ENCODE measurements around the gene CCDC9. TPM values are rescaled to one million over a fixed set of nuclear protein-coding genes. Genes with fewer than 3 reads are reported as not detected.
A peak's percentile ranks its signal among the peaks of the same experiment; 100 is the strongest.

Gene CCDC9
- total RNA-seq, result 3.3 and 4.6 TPM in 2 replicates

- peak; percentile 95 to 99 for DNase-seq (ENCODE audit: low read depth in 2 of 2)
Observed at GRCh38 chr19:47255879-47256692, at the start of gene CCDC9. CCDC9 (plus strand) TSS chr19:47256525; CDS start chr19:47258401, 1,876 bp downstream.

DNA sequence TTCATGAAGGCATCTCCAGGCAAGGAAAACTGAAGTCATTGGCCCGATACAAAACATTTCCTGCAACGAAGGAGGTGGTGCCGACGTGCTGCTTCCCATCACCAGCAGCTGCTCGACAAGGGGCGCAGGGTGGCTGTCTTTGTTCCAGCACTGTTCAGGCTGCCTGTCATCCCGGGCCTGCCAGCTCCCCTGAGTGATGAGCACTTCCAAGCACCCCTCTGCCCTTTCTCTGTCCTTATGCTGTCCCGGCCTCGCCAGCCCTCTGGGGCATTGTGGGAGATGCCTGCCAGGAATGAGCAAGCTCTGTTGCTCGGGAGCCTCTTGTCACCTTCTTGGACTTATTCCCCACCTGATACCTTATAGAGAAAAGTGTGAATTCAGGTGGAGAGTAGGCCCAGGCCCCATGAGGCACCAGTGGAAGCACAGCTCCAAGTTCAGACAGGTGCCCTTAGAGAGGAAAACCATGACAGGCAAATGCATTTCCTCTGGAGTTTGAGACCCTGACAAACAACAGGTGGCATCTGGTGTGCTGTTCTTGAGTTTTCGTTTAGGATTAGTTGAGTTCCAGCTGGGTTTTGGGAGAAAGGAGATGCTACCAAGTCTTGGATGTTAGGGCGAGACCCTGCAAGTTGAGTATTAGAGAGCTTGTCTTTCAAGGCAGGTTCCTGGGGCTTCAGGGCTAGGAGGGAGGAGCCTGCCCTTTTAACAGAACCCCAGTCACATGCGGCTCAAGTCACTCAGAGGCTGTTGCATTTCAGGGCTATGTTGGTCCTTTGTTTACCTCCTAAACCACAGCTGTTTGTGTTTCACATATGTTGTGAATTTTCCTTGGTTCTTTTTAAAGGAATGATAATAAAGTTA lies 46.8 kb upstream of the CCDC9 start:
- no peak for DNase-seq (ENCODE audit: low read depth in 2 of 2)

DNA sequence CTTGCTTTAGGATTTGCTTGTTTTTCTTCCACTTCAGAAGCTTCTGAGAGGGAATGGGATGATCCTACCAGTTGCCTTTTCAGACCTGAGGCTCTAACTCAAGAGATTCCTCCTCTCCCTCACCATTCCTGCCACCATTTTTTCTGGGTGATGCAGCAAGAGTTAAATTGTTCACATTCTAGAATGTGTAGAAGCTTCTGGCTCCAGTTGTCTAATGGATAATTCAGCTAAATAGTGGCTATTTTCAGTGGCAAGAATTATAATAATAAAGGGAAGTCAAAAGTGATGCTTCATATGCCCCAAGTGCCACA lies 46.2 kb upstream of the CCDC9 start:
- DNase-seq (ENCODE audit: low read depth in 2 of 2), result no peak

DNA sequence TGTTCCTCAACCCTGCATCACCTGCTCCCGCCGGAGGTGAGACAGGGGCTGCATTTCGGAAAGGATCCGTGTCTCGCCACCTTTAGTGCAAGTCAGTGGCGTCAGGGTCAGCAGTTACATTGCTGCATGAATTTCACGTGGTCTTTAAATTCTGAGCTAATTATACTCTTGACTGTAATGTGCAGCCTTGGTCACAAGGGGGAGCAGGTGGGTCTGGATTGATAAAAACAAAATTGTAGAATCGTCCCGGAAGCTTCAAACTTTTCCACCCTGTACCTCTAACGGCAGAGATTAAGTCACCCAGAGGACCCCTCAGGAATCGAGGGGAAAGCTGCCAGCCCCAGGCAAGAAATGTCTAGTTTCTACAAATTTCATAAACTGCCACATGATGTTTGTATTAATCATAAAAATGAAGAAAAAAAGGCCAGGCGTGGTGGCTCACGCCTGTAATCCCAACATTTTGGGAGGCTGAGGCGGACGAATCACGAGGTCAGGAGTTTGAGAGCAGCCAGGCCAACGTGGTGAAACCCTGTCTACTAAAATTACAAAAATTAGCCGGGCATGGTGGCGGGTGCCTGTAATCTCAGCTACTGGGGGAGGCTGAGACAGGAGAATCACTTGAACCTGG lies 45.5 kb upstream of the CCDC9 start:
- peak; percentile 79 to 86 for DNase-seq (ENCODE audit: low read depth in 2 of 2)

- DNase-seq (ENCODE audit: low read depth in 2 of 2), result no peak
Observed at GRCh38 chr19:47215581-47215980, 40.7 kb upstream of the CCDC9 start.

- DNase-seq (ENCODE audit: low read depth in 2 of 2), result no peak
Observed at GRCh38 chr19:47221080-47221841, 35.1 kb upstream of the CCDC9 start.

GRCh38 chr19:47221890-47222289 lies 34.4 kb upstream of the CCDC9 start:
- DNase-seq (ENCODE audit: low read depth in 2 of 2), result no peak

GRCh38 chr19:47225746-47226425 lies 30.4 kb upstream of the CCDC9 start:
- DNase-seq (ENCODE audit: low read depth in 2 of 2), result peak; percentile 90 to 92

DNA sequence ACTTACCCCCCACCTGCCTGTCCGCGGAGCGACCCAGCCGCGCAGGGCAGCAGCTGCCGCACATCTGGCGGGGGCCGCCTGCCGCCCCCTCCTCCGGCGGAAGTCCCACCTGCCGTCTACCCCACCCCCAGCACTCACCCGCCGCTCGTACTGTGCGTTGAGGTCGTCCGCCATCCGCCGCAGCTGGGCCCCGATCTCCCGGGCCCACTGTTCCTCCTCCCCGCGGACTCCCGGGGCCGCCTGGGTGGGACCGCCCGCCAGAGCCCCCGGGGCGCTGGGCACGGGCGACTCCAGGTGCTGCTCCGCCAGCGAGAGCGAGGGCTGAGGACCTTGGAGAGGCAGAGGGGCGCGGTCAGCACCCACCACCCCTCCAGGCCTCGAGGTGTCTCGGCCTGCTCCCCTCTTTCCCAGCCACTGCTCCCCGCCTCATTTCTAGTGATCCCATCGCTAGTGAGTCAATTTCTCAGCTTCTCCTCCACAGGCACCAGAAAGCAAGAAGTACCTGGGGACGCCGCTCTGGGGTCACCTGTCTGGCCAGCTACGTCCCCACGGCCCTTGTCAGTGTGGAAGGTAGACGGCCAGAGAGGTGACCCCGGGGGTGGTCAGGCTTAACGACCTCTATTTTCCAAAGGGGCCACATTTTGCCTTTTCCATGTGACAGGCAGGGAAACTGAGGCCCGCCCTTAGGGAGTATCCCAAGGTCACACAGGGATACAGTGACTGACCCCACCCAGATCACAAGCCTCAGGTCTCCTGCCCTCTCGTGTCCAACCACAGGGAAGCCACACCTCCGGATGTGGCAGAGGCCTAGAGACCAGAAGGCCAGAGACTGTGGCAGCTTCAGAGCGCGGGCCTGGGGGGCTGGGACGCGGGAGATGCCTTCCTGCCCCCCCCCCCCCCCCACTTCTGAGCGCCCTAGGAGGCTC lies 29.6 kb upstream of the CCDC9 start:
- DNase-seq (ENCODE audit: low read depth in 2 of 2), result peak; percentile 59 to 60

GRCh38 chr19:47227352-47228167 lies 28.8 kb upstream of the CCDC9 start:
- DNase-seq (ENCODE audit: low read depth in 2 of 2), result peak; percentile 67 to 93

- DNase-seq (ENCODE audit: low read depth in 2 of 2), result peak; percentile 49 to 62
Observed at GRCh38 chr19:47228168-47228936, 28.0 kb upstream of the CCDC9 start.

GRCh38 chr19:47228937-47229675 lies 27.2 kb upstream of the CCDC9 start:
- peak; percentile 58 to 64 for DNase-seq (ENCODE audit: low read depth in 2 of 2)

DNA sequence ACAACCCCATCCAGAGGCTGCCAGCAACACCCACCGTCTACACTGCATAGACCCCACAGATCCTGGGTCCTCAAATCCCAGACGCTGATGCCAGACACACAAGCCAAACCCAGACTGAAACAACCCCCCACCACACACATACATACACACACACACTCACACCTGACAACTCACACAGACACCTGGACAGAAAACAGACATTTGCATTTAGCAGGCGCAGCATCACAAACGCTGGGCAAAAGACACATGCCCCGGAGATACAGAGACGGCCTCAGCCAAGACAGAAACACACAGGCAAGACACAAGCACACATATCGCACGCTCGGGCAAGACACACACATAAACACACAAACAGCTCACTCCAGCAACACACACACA lies 26.7 kb upstream of the CCDC9 start:
- DNase-seq (ENCODE audit: low read depth in 2 of 2), result peak in 1 of 2 donors; percentile 39

DNA sequence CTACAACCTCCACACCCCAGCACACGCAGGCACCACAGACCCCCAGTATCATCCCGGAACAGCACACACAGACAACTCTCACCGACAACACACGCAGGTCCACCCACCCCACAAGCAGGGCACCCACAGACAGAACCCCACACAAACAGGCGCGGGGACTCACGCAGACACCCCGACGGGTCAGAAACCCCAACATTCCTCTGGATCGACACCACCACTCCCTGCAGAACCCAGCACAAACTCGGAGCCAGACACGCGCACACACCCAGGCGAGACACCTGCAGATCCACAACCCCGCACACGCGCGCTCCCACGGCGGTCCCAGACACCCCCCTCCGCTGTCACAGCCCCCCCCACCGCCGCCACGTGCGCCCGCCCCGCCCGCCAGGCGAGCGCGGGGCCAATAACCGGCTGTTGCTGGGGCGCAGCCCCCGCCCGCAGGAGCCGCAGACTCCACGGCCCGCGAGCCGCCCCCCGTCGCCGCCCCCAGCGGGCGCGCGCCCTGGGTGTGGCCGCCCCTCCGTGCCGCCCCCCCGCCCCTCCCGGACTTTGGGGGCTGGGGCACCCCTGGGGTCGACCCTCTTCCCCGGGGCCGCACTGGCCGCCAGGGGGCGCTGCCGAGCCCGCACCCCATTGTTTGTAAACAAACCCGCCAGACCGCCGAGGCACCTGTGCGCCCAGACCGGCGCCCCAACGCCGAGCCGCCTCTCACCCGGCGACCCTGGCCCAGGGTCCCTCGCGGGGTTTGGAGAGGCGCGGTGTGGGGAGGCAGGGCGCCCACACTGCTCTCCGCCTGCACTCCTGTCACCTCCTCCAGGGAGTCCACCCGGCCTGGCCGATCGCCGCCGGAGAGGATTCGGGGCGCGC lies 26.0 kb upstream of the CCDC9 start:
- peak; percentile 62 to 71 for DNase-seq (ENCODE audit: low read depth in 2 of 2)

- DNase-seq (ENCODE audit: low read depth in 2 of 2), result no peak
Observed at GRCh38 chr19:47230921-47231214, 25.5 kb upstream of the CCDC9 start, which contains the start of gene BBC3. BBC3 (minus strand) TSS chr19:47231199; CDS start chr19:47228431, 2,768 bp downstream.

DNA sequence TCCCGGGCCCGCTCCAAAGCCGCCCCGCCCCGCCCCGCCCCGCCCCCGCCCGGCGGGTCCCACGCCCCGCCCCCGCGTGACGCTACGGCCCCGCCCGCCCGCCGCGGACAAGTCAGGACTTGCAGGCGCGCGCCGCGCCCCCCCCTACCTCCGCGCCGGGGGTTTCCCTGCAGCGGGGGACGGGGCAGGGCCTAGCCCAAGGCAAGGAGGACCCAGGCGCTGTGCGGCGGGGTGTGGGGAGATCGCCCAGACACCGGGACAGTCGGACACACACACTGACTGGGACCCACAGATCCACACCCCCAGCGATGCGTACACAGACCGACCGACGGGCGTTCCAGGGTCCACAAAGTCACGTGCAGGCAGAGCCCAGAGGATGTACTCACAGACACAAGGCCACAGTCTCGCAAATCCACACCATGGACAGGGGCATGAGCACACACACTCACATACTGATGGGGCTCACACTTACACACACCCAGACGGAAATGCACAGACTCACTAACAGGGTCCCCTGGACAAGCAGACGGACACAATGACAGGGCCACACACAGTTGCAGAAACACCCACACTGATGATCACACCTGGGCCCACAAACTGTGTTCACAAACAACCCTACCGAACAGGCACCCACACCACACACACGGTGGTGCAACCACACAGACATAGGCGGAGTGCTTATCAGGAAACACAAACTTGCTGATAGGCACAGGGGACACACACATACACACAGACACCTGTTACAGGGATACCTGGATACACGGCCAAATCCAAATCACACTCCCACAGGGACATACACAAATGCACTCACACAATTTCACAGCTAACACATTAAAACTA lies 24.9 kb upstream of the CCDC9 start:
- DNase-seq (ENCODE audit: low read depth in 2 of 2), result peak; percentile 91 to 95

Data from lung microvascular endothelial cell (primary cell).